GM23338 (cell line): Measurements from ENCODE around the gene ACTMAP. TPM values are rescaled to one million over a fixed set of nuclear protein-coding genes. Genes with fewer than 3 reads are reported as not detected.
A peak's percentile ranks its signal among the peaks of the same experiment; 100 is the strongest.

Experiments used
- ATAC-seq: fragments of 200-7000 bp; cut with Tn5 transposase; 3 replicates; pipeline ENCODE4 v1.9.1; 2020
- DNase-seq: peaks from one replicate; pipeline ENCODE4 v3.0.0-alpha.2; 2015; ENCODE audit warnings: low spot score
- H2AFZ ChIP-seq: fragments of 200-600 bp; sonication (generic); 2 replicates; pipeline ENCODE4 v1.8.0; 2016; ENCODE audit warnings: antibody characterized with exemption, mild to moderate bottlenecking, moderate library complexity
- H3F3A ChIP-seq: fragments of 200-600 bp; sonication (generic); replicated peaks from 2 replicates; pipeline ENCODE4 v1.8.0; 2017; ENCODE audit warnings: antibody characterized with exemption, mixed run types, low read depth
- H3K27ac ChIP-seq: fragments of 200-600 bp; sonication (generic); 2 replicates; pipeline ENCODE4 v1.6.1; 2016; ENCODE audit warnings: low read depth
- H3K27me3 ChIP-seq: fragments of 200-600 bp; sonication (generic); 2 replicates; pipeline ENCODE4 v1.8.0; 2016; ENCODE audit warnings: mild to moderate bottlenecking, mixed run types, moderate library complexity; ENCODE audit not compliant: insufficient read depth
- H3K36me3 ChIP-seq: fragments of 200-600 bp; sonication (generic); 2 replicates; pipeline ENCODE4 v1.8.0; 2016; ENCODE audit warnings: mild to moderate bottlenecking; ENCODE audit not compliant: insufficient read depth
- H3K4me1 ChIP-seq: fragments of 200-600 bp; sonication (generic); 2 replicates; pipeline ENCODE4 v1.8.0; 2016; ENCODE audit warnings: mild to moderate bottlenecking, moderate library complexity; ENCODE audit not compliant: insufficient read depth
- H3K4me2 ChIP-seq: fragments of 200-600 bp; sonication (generic); 2 replicates; pipeline ENCODE4 v1.7.1; 2017; ENCODE audit warnings: mixed run types
- H3K4me3 ChIP-seq: fragments of 200-600 bp; sonication (generic); 2 replicates; pipeline ENCODE4 v1.6.1; 2016; ENCODE audit warnings: mixed run types
- H3K79me2 ChIP-seq: fragments of 200-600 bp; sonication (generic); replicated peaks from 2 replicates; pipeline ENCODE4 v1.8.0; 2017; ENCODE audit warnings: mild to moderate bottlenecking; ENCODE audit not compliant: insufficient read depth
- H3K9me2 ChIP-seq: fragments of 200-600 bp; sonication (generic); 2 replicates; pipeline ENCODE4 v1.8.0; 2017; ENCODE audit not compliant: insufficient read depth
- H4K20me1 ChIP-seq: fragments of 200-600 bp; sonication (generic); replicated peaks from 2 replicates; pipeline ENCODE4 v1.8.0; 2017; ENCODE audit warnings: mild to moderate bottlenecking; ENCODE audit not compliant: insufficient read depth
- H3K27ac Mint-ChIP-seq: 2 replicates; pipeline ENCODE4 v1.8.0; 2020; ENCODE audit warnings: inconsistent platforms, mild to moderate bottlenecking, moderate library complexity, mixed read lengths
- H3K27me3 Mint-ChIP-seq: 3 replicates; pipeline ENCODE4 v1.8.0; 2022; ENCODE audit warnings: low read depth, mild to moderate bottlenecking, moderate library complexity, mixed read lengths, inconsistent platforms; ENCODE audit not compliant: insufficient read depth, poor library complexity
- H3K36me3 Mint-ChIP-seq: 3 replicates; pipeline ENCODE4 v1.8.0; 2021; ENCODE audit warnings: low read depth, mild to moderate bottlenecking, inconsistent platforms, moderate library complexity, mixed read lengths
- H3K4me1 Mint-ChIP-seq: 3 replicates; pipeline ENCODE4 v1.8.0; 2020; ENCODE audit warnings: mild to moderate bottlenecking, inconsistent platforms, mixed read lengths
- H3K4me3 Mint-ChIP-seq: 3 replicates; pipeline ENCODE4 v1.8.0; 2021; ENCODE audit warnings: moderate library complexity, mild to moderate bottlenecking, inconsistent platforms, mixed read lengths
- H3K9me3 Mint-ChIP-seq: 3 replicates; pipeline ENCODE4 v1.8.0; 2020; ENCODE audit warnings: moderate library complexity, mild to moderate bottlenecking, inconsistent platforms, mixed read lengths
- CREB1 ChIP-seq: fragments of 250-450 bp; sonication (Bioruptor Pico); IDR thresholded peaks from 2 replicates; pipeline ENCODE4 v1.5.0; 2020; ENCODE audit warnings: low read depth, mild to moderate bottlenecking, moderate library complexity
- CTCF ChIP-seq, 2 experiments: fragments of 200-600 bp in 1 of 2; sonication (generic) in 1 of 2; conservative IDR thresholded peaks; 2 replicates each; pipeline versions ENCODE4 v1.5.1 to v1.6.1; 2016 to 2017; ENCODE audit warnings: antibody characterized with exemption in 2 of 2, low read depth in 2 of 2, mild to moderate bottlenecking in 2 of 2, moderate library complexity in 1 of 2
- EZH2 ChIP-seq: fragments of 200-600 bp; sonication (generic); IDR thresholded peaks from one replicate; pipeline ENCODE4 v1.8.0; 2017; ENCODE audit warnings: antibody characterized with exemption, mild to moderate bottlenecking, low read depth; ENCODE audit not compliant: unreplicated experiment
- EZH2phosphoT487 ChIP-seq: fragments of 200-600 bp; sonication (generic); IDR thresholded peaks from one replicate; pipeline ENCODE4 v1.8.1; 2018; ENCODE audit warnings: antibody characterized with exemption; ENCODE audit not compliant: unreplicated experiment
- JUNB ChIP-seq: IDR thresholded peaks from one replicate; pipeline ENCODE4 v1.6.1; 2016; ENCODE audit warnings: antibody characterized with exemption; ENCODE audit not compliant: unreplicated experiment
- NANOG ChIP-seq: IDR thresholded peaks from 2 replicates; pipeline ENCODE4 v1.6.1; 2016; ENCODE audit warnings: antibody characterized with exemption, borderline replicate concordance
- POLR2AphosphoS5 ChIP-seq: IDR thresholded peaks from 2 replicates; pipeline ENCODE4 v1.6.1; 2016; ENCODE audit warnings: antibody characterized with exemption, low read depth
- REST ChIP-seq: IDR thresholded peaks from one replicate; pipeline ENCODE4 v1.6.1; 2018; ENCODE audit warnings: antibody characterized with exemption; ENCODE audit not compliant: unreplicated experiment
- STAT1 ChIP-seq: IDR thresholded peaks from one replicate; pipeline ENCODE4 v1.6.1; 2016; ENCODE audit warnings: antibody characterized with exemption; ENCODE audit not compliant: unreplicated experiment
- ZNF114 ChIP-seq: fragments of 250-450 bp; sonication (Bioruptor Pico); IDR thresholded peaks from 2 replicates; pipeline ENCODE4 v1.5.0; 2020; ENCODE audit warnings: mild to moderate bottlenecking, moderate library complexity
- ZNF331 ChIP-seq: fragments of 250-450 bp; sonication (Bioruptor Pico); IDR thresholded peaks from 2 replicates; pipeline ENCODE4 v1.5.0; 2020; ENCODE audit warnings: low read depth, mild to moderate bottlenecking, moderate library complexity
- ZNF462 ChIP-seq: fragments of 250-450 bp; sonication (Bioruptor Pico); IDR thresholded peaks from 2 replicates; pipeline ENCODE4 v1.5.0; 2020; ENCODE audit warnings: mild to moderate bottlenecking, moderate library complexity
- polyA plus RNA-seq: library from polyadenylated mRNA; unstranded; fragments of >200 nt; fragmentation: Nextera tagmentation; extraction: Ambion mirVana; gene quantifications from 2 replicates; pipeline ENCODE4 v1.2.1, GENCODE V29; 2016
- total RNA-seq: library from RNA; depleted of rRNA; stranded (reverse); fragments of >200 nt; shearing (Covaris generic); gene quantifications from 2 replicates; pipeline ENCODE4 v1.2.3, GENCODE V29; 2014
- TF ChIP-seq, protein P1 (sequence below): IDR thresholded peaks from 2 replicates; pipeline ENCODE4 v1.6.1; 2016; ENCODE audit warnings: antibody characterized with exemption

The ACTMAP gene
- total and polyA plus RNA-seq, 2 experiments from 2014 or later = 14.9 to 16.7 TPM

- H3K4me3 ChIP-seq = peak overlapping the region; percentile 99
- H3K27me3 ChIP-seq = no peaks in the 10 kb centered on the region
- TF ChIP-seq STAT1 (no peak), ZNF331 (CRISPR knock-in tag) (no peak), POLR2AphosphoS5 (no peak), REST (no peak), CTCF (conservative IDR thresholded peaks at IDR 0.05; ENCODE audit: low read depth in 2 of 2) (no peak), ZNF114 (CRISPR knock-in tag) (no peak), CREB1 (CRISPR knock-in tag) (no peak), JUNB (no peak), ZNF462 (CRISPR knock-in tag) (no peak), EZH2 (no peak), NANOG (no peak), EZH2phosphoT487 (no peak)
- TF ChIP-seq, protein P1, sequence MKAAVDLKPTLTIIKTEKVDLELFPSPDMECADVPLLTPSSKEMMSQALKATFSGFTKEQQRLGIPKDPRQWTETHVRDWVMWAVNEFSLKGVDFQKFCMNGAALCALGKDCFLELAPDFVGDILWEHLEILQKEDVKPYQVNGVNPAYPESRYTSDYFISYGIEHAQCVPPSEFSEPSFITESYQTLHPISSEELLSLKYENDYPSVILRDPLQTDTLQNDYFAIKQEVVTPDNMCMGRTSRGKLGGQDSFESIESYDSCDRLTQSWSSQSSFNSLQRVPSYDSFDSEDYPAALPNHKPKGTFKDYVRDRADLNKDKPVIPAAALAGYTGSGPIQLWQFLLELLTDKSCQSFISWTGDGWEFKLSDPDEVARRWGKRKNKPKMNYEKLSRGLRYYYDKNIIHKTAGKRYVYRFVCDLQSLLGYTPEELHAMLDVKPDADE = no peak
- peak overlapping the region; percentile 78 for H2AFZ ChIP-seq
- H3K27ac ChIP-seq = peak overlapping the region; percentile 83; the same call in 1 of the 2 replicates
- H3K36me3 ChIP-seq = peaks cover 6% of the 10 kb centered on the region; the same call in 1 of the 2 replicates
- ATAC-seq = no peak
- peaks cover 20% of the 10 kb centered on the region for H3K36me3 Mint-ChIP-seq
- H3F3A ChIP-seq = peaks cover 15% of the 10 kb centered on the region; the same call in 1 of the 2 replicates
- H3K4me2 ChIP-seq = peak overlapping the region; percentile 96
- H3K4me1 Mint-ChIP-seq = peaks cover 25% of the 10 kb centered on the region
- peaks cover 10% of the 10 kb centered on the region; the same call in 1 of the 2 replicates for H4K20me1 ChIP-seq
- H3K9me3 Mint-ChIP-seq = no peaks in the 10 kb centered on the region
- peaks cover 10% of the 10 kb centered on the region for H3K27me3 Mint-ChIP-seq
- DNase-seq = no peak
- H3K4me3 Mint-ChIP-seq = peak overlapping the region; percentile 79
- H3K79me2 ChIP-seq = peaks cover 38% of the 10 kb centered on the region
- peaks cover 22% of the 10 kb centered on the region for H3K4me1 ChIP-seq
- no peaks in the 10 kb centered on the region for H3K9me2 ChIP-seq
- H3K27ac Mint-ChIP-seq = peak overlapping the region; percentile 83; the same call in 1 of the 2 replicates
Measured at GRCh38 chr19:40717325-40717879, 32.9 kb downstream of the ACTMAP start.
